Cortex of kidney (tissue), 1 donor: ENCODE data around the gene DPYSL4.

Experiments used
- DNase-seq: peaks from one replicate; lab custom pipeline; 2025; lab: John Stamatoyannopoulos, UW

DPYSL4 gene

DNA sequence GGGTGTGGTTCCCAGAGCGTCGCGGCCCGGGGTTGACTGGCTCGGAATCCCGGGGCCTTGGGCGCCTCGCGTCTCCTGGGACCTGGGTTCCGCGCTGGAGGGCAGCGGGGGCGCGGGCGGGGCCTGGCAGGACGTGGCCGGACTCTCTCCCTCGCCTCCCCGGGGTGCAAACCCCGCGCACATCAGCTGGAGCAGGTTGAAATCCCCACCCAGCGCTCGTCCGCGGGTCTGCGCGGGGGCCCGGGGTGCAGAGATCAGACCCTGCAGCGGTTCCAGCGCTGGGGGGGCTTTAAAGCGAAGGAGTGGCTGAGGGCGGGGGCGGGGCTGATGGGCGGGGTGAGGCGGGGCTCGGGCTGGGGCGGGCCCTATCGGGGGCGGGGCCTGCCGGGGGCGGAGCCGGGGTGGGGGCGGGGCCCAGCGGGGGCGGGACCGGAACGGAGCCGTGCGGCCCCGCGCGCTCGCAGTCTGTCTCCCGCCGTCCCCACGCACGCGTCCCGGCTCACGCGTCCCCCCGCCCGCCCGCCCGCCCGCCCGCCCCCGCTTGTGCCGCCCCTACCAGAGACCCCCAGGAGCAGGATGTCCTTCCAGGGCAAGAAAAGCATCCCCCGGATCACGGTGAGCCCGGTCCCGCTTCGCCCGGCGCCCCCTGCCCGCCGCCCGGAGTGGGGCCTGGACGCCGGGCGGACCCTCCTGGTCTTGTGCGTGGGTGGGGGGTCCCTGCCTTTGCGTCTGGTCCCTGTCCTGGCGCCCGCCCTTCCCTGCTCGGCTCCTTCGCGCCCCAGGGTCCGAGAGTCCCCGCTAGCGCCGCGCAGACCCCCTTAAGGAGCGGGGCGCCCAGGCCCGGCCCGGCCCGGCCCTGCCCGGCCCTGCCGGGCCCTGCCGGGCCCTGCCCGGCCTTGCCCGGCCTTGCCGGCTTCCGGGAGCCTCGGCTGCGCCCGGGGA lies at the start of gene DPYSL4:
Gene DPYSL4 (plus strand): TSS at position 461 of the 942 bp plus-strand sequence. CDS start 116 bp downstream, at position 577.
- no peak for DNase-seq

DNA sequence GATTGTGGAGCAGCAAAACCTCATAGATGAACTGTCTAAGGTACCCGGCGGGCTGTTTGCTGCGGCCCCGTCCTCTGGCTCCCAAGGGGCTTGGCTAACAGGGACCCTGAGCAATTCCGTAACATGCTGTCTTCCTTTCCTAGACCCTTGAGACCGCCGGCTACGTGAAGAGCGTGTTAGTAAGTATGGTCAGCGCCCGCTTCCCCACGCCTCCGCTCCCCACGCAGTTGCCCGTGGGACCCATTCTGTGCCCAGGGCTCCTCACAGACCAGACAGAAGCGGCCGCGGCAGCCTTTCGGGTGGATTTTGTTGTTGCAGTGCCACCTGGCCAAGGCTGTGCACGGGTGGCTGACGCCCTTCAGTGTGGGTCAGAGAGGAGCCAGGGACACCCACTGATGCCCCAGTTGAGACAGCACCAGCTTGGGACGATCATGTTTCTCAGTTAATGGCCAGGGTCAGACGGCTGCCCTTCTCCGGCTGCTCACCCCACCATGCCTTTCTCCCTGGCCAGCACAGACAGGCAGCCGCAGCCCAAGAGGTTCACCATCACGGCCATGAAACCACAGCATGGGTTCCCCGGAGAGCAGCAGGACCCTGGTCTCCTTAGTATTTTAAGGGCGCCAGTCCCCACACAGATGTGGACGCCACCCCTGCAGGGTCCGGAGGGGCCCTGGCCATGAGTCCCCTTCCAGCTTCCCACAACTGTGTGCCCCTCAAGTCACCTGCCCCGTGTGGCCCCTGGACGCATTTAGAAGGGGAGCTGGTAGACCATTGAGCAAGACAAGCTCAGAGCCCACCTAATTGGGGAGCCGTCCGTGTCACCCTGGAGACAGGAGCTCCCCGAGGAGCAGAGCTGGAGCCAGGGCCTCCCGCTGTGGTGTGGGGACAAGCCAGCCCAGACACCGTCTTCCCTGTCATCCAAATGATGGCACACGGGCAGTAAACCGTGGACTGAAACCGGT lies 49.4 kb upstream of the DPYSL4 start:
- no peak for DNase-seq

DNA sequence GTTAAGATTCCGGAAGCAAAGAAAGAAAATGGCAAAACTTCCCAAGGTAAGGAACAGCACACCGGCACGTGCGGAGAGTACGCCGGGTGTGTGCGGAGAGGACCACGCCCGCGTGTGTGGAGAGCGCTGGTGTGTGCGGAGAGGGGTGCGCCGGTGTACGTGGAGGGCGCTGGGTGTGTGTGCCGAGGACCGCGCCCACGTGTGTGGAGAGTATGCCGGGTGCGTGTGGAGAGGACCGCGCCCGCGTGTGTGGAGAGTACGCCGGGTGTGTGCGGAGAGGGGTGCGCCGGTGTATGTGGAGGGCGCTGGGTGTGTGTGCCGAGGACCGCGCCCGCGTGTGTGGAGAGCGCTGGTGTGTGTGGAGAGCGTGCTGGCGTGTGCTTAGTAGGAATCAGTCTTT lies 48.6 kb upstream of the DPYSL4 start:
- DNase-seq = no peak

DNA sequence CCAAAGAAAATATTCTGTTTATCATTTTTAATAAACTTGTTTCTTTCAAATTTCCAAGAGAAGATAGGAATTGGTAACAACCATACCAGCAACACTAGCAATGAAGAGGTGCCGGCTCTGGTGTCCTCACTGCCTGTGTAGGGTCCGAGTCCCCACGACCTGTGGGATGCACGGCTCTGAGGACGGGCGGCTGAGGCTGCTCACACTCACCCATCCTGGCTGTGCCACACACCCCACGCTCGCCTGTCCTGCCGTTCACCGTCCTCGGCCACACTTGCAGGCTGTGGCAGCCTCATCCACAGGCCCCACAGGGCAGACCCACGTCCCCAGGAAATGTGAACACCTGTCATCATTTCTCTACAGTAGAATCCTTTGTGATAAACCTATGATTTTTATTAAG lies 48.2 kb upstream of the DPYSL4 start:
- DNase-seq = no peak

DNA sequence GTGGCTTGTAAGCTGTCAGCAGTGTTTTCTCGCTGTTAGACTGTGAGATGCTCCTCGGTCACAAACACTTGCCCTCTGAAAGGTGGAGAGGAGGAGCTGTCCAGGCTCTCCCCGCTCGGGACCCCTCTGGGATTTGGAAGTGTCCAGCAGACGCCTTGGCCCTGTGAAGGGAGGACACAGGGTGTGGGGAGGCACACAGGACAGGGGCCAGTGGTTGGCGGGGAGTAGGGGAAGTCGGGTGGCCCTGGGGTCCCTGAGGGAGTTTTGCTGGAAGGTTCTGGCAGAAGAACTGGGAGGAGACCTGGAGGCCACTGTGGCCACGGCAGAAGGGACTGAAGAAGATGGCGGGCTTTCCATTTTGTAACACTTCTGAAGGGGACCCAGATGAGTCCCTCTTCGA lies 47.2 kb upstream of the DPYSL4 start:
- DNase-seq = no peak

DNA sequence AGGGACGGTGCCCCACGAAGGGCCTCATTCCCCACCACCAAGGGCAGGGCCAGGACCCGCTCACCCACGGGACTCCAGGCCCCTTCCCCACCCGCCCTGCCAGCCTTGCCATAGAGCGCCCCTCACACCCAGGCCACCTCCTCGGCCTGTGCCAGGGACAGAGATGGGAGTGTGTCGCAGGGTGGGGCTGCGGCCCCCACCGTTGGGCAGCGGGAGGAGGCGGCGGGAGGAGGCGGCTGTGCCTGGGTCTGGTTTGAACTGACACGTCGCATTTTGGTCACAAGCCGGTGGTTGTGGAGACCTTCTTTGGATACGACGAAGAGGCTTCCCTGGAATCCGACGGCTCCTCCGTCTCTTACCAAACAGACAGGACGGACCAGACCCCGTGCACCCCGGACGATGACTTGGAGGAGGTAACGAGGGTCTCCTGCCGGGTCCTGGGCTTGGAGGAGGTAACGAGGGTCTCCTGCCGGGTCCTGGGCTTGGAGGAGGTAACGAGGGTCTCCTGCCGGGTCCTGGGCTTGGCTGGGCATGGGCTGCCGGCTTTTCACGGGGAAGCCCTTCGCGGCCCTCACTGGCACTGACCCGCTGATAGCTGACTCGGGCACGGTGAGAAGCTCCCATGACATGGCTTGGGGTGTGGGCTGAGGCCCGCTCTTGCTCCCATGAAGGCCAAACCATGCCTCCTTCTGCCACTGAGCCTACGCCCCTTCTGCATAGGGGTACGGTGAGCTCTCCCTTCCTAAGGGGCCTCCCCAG lies 46.4 kb upstream of the DPYSL4 start:
- DNase-seq = no peak

DNA sequence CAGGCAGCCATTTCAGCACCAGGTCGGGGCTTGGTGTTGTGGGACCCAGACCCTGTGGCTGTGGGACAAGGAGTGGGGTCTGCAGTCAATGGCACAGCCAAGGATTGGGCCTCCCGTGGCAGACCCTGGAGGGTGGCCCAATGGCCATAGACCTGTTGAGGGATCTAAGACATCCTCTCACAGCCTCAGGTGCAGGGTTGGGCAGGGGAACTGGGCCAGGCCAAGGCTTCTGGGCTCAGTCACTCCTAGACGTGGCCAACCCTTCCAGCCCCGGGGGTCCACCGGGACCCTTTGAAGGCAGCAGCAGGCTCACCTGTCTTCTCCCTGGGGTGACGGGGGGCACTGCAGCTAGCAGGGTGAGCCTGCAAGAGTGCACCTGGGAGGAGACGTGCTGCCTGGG lies 45.7 kb upstream of the DPYSL4 start:
- DNase-seq = no peak

DNA sequence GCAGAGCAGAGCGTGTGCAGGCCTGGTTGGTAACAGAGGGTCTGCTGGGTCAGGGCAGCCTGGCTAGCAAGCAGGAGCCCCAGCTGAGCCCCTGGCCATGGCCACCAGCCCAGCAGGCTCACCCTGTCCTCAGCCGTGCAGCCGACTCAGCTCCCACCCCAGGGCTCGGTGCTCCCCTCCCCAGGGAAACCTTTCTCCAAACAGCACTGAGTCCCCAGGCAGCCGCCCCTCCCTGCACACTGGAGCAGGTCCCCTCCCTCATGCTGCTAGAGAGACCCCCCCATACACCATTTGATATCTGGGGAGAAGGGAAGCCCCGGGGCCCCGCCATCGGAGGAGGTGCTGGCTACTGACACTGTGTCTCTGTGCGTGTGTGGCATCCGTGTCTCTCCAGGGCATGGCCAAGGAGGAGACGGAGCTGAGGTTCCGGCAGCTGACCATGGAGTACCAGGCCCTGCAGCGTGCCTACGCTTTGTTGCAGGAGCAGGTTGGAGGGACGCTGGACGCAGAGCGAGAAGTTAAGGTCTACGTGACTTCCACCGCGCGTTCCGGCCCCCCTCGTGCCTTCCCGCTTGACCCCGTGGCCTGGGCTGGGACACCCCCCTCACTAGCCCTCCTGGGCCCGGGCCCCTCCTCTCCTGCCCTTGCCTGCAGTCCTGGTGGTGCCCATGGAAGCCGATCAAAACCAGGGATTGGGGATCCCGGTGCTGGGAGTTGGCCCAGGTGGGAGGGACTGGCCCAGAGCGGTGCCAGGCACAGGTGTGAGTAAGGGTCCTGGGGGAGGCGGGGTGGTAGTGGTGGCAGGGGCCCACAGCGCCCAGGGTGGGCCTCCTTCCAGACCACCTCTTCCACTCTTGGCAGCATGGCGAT lies 45.0 kb upstream of the DPYSL4 start:
- no peak for DNase-seq

DNA sequence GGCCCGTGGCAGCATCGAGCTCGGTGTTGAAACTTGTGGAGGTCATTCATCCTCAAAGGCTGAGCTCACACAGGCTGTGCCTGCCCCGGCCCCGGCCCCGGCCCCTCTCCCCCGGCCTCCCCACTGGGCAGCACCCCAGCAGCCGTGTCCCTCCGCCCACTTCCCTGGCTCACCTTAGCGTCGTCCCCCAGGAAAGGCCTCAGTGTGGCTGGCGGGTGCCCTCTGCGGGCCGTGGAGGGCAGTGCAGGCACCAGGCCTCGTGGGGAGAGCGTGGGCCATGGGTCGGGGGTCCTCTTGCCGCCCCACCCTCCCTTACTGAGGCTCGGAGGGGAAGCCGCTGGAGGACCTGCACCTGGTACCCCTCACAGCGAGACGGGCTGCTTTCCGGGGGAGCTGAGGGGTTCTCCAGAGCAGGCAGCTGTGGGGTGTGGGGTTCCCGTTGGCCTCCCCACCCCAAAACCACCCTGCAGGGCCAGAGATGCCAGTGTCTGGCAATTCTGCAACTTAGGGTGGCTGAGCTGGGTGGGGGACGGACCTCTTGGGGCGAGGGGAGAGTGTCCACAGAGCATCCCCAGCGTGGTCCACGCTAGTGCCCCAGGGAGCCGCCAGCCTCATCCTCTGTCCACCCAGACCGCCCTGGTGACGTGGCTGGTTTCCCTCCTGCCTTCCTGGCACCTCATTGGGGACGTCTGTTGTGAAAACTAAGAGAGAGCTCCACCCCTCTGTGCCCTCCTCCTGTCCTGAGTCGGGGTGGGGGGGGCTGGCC lies 44.2 kb upstream of the DPYSL4 start:
- no peak for DNase-seq

DNA sequence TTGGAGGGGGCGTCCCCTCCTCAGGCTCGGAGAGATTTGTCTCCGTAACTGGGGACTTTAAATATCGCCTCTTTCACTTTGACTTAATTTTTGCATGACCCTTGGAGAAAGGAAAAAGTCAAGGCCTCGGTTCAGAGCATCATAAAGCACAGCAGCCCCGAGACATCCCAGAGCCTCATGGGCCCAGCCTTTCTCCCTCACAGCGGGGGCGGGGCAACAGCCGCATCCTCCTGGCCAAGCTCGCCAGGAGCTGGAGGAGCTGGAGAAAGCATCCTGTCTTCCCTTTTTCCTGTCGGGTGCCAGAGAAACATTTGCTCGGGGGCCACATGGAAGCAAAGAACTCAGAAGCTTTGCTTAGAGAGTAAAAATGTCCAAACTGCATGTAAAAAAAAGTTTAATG lies 43.6 kb upstream of the DPYSL4 start:
- DNase-seq = no peak

DNA sequence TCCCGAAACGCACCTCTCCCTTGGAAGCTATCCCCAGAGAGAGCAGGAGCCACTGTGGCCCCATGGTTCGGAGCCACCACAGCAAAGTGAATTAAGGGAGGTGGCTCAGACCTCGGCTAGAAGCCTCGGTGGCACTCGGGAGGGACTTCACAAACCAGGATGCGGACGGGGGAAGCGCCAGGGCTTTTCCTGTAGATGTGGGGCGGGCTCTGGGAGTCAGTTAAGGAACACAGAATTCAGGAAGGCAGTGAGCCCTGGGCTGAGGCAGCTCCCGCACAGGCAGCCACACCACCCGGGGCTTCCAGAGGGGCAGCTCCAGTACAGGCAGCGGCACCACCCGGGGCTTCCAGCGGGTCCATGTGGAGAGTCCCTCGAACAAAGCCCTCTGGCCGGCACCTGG lies 42.7 kb upstream of the DPYSL4 start:
- DNase-seq = no peak

DNA sequence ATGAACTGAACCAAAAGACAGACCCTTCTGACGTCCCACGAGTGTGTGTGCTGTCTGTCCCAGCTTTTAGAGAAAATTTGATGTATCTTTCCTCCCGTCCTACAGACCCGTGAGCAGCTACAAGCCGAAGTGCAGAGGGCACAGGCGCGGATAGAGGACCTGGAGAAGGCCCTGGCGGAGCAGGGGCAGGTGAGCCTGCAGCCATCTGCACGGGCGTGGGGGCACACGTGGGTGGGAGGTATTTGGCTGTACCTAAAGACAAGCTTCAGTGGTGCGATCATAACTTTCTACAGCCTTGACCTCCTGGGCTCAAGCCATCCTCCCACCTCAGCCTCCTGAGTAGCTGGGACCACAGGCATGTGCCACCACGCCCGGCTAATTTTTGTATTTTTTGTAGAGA lies 41.7 kb upstream of the DPYSL4 start:
- no peak for DNase-seq

DNA sequence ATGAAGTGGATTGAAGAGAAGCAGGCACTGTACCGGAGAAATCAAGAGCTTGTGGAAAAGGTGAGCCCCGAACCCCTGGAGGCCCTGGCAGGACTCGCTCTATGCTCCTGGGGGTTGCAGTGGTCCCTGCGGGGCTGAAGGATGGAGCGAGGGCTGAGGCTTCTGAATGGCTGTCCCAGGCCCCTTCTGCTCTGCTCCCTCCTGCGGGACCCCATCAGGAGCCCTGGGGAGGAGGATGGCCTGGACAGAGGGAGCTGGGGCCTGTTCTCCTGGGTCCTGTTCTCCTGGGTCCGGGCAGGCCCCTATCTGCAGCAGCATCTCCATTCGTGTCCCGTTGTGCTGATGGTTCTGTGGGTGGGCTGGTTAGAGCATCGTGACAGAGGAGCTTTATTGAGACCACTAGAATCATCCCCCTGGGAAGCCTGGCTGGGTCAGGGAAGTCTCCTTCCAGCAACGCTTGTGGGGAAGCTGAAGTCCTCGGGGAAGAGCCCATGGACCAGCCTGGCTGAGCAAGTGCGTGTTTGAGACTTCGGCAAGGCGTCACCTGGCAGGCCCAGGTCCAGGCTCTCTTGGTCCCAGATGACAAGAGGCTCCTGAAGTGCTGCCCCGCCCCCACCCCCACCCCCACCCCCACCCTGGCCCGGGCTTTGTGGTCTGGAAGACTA lies 41.1 kb upstream of the DPYSL4 start:
- DNase-seq = no peak

DNA sequence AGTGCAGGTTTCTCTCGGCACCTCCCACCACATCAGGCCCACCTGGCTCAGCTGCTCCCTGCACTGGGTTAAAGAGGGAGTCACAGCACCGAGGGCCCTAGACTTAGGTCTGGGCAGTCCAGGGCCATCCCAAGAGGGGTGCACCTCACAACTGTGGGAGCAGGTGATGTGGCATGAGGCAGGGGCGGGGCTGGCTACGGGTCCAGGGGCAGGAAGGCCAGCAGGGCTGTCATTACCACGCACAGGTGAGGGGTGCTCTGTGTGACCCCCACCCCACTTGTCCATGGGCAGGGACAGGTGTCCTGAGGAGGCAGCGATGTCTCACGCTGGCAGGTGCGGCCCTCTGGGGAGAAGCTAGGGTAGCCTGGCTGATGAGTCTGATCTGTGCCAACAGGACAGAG lies 40.5 kb upstream of the DPYSL4 start:
- no peak for DNase-seq

DNA sequence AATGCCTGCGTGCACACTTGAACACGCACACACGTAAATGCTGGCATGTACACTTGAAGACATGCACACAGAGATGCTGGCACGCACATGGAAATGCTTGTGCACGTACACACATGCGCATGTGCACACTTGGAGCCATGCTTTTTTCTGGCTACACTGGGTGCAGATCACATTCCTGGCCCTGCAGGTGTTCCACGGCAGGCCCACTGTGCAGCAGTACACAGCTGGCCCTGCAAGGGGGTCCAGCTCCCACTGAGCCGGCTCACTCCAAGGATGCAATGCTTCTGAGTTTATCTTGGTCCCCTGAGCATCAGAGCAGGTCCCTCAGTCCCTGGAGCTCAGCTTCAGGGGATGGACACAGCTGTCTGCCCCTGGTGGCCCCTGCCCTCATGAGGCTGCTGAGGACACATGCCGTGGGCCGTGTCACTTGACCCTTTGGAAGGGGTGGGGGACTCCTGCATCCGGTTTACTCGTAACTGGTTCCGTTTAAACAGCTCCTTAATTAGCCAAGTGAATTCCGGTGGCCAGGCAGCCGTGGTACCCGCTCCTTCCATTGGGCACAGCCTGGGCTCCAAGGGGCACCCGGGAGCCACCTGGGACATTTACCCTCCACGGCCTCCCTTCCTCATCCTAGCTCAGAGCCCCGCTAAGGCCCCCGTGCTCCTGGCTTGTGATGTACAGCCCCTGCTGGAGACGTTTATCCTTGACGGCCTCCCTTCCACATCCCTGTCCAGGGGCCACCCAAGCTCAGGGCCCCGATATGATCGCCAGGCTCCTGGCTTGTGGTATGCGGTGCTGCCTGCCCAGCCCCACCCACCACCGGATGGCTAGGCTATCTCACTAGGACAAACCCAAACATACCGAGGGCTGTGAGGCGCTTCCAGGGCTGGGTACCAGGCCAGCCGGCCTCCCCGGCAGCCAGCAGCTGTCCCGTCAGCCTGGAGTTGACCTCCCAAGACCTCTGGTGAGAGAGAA lies 39.5 kb upstream of the DPYSL4 start:
- no peak for DNase-seq

DNA sequence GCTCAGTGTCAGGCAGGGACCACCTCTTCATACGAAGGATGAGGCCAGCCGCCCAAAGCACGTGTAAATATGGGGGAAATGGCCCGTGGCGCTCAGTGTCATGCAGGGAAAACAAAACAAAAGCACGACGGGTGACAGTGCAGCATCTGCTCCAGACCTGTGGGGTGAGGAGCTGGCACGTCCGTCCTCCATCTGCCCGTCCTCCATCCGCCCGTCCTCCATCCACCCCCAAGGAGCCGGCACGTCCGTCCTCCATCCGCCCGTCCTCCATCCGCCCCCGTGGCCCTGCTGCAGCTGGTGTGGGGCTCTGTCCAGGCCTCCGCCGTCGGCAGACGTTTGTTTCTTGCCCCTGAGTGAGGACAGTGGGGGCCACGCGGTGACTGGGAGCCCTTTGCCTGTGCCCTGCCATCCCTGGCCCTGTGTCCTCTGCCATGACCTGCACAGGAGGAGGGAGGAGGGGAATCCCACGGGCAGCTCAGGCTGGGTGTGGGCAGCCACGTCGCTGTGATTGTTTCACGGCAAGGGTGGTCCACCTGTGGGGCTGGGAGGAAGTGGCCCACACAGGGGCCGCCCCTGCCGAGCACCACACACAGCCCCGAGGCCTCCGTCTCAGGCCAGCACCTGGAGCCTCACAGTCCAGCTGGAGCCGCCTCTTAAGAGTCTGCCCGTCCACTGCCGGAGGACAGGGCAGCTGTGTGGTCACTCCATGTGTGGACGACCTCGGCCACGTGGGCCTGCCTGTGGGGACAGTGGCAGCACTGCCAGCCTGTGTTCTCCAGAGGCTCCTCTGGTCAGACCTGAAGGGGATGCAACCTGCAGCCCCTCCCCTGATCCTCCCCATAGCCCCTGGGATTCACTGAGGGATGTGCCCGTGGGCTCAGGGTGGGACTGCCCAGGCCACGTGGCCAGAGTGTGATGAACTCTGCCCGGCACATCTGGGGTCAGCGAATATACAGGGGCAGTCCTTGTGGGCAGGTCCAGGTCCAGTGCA lies 38.2 kb upstream of the DPYSL4 start:
- DNase-seq = no peak

DNA sequence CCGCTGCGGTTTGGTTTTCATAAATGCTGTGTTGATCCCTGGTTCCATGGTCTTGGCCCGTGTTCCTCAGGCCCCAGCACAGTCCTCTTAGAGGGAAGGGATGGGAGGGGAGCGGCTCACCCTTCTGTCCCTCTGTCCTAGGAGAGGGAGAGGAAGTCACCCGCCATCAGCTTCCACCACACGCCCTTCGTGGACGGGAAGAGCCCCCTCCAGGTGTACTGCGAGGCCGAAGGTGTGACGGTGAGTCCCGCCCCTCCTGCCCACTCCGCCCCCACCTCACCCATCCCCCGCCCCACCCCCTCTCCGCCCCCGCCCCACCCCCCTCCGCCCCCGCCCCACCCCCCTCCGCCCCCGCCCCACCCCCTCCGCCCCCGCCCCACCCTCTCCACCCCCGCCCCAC lies 37.5 kb upstream of the DPYSL4 start:
- DNase-seq = no peak
